ENCODE measurements around the gene KLF6. TPM values are rescaled to one million over a fixed set of nuclear protein-coding genes. Genes with fewer than 3 reads are reported as not detected.

Gene KLF6
- total and polyA plus RNA-seq, 9 of the 15 experiments (the other 6 are each of a cell fraction or from before 2014, with no cell fraction given): 3.2 to 23.9 (median 8.0) TPM

DNA sequence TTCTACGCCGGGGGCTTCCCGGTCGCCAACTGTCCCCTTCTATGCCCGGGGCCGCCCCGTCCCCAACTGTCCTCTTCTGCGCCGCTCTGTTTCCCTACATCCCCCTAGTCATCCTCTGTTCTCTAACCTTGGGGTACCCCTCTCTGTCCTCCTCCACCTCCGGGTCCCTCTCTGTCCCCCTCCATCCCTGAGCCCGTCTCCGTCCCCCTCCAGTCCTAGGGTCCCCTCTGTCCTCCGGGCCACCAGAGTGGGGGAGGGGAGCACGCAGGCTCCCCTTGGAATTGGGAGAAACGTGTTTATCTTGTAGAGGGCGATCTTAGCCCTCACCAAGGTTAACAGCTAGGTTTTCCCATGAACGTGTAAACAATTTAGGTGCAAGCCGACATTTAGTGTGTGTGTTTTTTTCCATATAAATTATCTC, 852 bp upstream of the KLF6 start (continued):
- TF ChIP-seq, protein P1, sequence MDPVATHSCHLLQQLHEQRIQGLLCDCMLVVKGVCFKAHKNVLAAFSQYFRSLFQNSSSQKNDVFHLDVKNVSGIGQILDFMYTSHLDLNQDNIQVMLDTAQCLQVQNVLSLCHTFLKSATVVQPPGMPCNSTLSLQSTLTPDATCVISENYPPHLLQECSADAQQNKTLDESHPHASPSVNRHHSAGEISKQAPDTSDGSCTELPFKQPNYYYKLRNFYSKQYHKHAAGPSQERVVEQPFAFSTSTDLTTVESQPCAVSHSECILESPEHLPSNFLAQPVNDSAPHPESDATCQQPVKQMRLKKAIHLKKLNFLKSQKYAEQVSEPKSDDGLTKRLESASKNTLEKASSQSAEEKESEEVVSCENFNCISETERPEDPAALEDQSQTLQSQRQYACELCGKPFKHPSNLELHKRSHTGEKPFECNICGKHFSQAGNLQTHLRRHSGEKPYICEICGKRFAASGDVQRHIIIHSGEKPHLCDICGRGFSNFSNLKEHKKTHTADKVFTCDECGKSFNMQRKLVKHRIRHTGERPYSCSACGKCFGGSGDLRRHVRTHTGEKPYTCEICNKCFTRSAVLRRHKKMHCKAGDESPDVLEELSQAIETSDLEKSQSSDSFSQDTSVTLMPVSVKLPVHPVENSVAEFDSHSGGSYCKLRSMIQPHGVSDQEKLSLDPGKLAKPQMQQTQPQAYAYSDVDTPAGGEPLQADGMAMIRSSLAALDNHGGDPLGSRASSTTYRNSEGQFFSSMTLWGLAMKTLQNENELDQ (CRISPR knock-in tag; IDR thresholded peaks at IDR 0.05; ENCODE audit: borderline replicate concordance): no peak
- TF ChIP-seq HNRNPUL1 (IDR thresholded peaks at IDR 0.05; ENCODE audit: low read length) (0 out of 2 replicates have a peak, but pooled peaks have one; percentile 60), JUND (IDR thresholded peaks at IDR 0.05; ENCODE audit: borderline replicate concordance, low read depth, low read length) (no peak), JUND (tag; IDR thresholded peaks at IDR 0.05; ENCODE audit: borderline replicate concordance, low read depth, low read length) (no peak), MNT (conservative IDR thresholded peaks at IDR 0.05) (peak; percentile 7 to 15; a peak in 1 of 4 replicates), ZNF778 (CRISPR knock-in tag; IDR thresholded peaks at IDR 0.05) (no peak), MIER1 (IDR thresholded peaks at IDR 0.05; ENCODE audit: low read depth) (no peak), ZFPM2 (CRISPR knock-in tag; IDR thresholded peaks at IDR 0.05) (0 out of 2 replicates have a peak, but pooled peaks have one; percentile 16), GABPB1 (CRISPR knock-in tag; IDR thresholded peaks at IDR 0.05) (0 out of 2 replicates have a peak, but pooled peaks have one; percentile 12), KDM5B (IDR thresholded peaks at IDR 0.05; ENCODE audit: insufficient replicate concordance, low read depth, low read length) (peak; percentile 91), POLR2A (conservative IDR thresholded peaks at IDR 0.05) (peak; percentile 91), KDM4B (IDR thresholded peaks at IDR 0.05; ENCODE audit: borderline replicate concordance in 2 of 2, low read depth in 1 of 2) (no peak), SMARCE1 (IDR thresholded peaks at IDR 0.05) (0 out of 2 replicates have a peak, but pooled peaks have one; percentile 45), TARDBP (IDR thresholded peaks at IDR 0.05) (no peak), HMG20A (CRISPR knock-in tag; conservative IDR thresholded peaks at IDR 0.05) (no peak), EWSR1 (IDR thresholded peaks at IDR 0.05; ENCODE audit: borderline replicate concordance, low read depth, partially characterized antibody) (no peak), MXI1 (IDR thresholded peaks at IDR 0.05; ENCODE audit: low read depth, low read length) (no peak), RNF219 (CRISPR knock-in tag; IDR thresholded peaks at IDR 0.05) (no peak), GABPB2 (CRISPR knock-in tag; conservative IDR thresholded peaks at IDR 0.05) (0 out of 2 replicates have a peak, but pooled peaks have one; percentile 12), FOXK1 (CRISPR knock-in tag; IDR thresholded peaks at IDR 0.05; ENCODE audit: borderline replicate concordance) (0 out of 2 replicates have a peak, but pooled peaks have one; percentile 41), PHTF2 (CRISPR knock-in tag; IDR thresholded peaks at IDR 0.05) (no peak)
- TF ChIP-seq, protein P2, sequence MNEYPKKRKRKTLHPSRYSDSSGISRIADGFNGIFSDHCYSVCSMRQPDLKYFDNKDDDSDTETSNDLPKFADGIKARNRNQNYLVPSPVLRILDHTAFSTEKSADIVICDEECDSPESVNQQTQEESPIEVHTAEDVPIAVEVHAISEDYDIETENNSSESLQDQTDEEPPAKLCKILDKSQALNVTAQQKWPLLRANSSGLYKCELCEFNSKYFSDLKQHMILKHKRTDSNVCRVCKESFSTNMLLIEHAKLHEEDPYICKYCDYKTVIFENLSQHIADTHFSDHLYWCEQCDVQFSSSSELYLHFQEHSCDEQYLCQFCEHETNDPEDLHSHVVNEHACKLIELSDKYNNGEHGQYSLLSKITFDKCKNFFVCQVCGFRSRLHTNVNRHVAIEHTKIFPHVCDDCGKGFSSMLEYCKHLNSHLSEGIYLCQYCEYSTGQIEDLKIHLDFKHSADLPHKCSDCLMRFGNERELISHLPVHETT (CRISPR knock-in tag; conservative IDR thresholded peaks at IDR 0.05 in 1 of 2, IDR thresholded peaks at IDR 0.05 in 1 of 2): peak in 1 of 2 experiments; percentile 15; a peak in 1 of 4 replicates

All from K562 (cell line).